DND-41 (cell line): ENCODE measurements around the gene BCAP29.

Experiments used
- EZH2 ChIP-seq: IDR thresholded peaks from 3 replicates; pipeline ENCODE4 v1.6.1; 2012; ENCODE audit warnings: borderline replicate concordance, low read depth, mild to moderate bottlenecking, moderate library complexity, low read length, inconsistent platforms; ENCODE audit not compliant: severe bottlenecking
- TF ChIP-seq, protein P1 (sequence below): IDR thresholded peaks from 2 replicates; pipeline ENCODE4 v1.5.1; 2012; ENCODE audit warnings: borderline replicate concordance, low read length, moderate library complexity, mild to moderate bottlenecking; ENCODE audit not compliant: poor library complexity, severe bottlenecking; ENCODE audit errors: extremely low read depth

DNA sequence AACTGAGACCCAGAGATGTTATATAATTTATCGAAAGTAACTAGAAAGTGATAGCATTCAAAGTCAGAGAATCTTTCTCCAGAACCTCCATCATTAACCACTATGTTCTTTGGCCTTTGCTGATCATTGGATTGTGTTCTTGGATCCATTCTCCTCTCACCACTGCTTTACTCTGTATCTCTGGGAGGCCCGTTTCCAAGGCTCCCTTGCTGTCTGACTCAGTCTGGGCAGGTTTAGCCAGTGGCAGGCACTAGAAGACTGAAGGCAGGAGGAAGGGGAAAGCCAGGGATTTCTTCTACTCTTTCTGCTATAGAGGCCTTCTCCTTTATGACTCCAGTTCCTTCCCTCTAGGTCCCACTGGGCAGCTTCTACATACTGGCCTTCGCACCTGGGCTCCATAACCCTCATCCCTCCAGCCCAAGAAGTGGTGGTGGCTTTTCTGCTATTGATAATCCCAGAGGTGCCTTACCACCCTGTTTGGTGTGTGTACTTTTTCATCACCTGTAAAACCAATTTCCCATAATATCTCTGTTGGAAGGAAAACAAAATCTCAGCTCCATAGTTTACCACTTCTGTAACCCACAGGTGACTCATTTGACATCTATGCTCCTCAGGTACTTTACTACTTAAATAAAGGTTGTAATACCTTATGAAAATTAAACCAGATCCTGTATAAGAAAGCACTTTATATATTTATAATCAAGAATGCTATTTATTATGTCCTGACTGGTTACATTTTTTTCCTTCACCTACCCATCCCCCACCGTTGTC lies 36.0 kb downstream of the BCAP29 start:
- no peak for TF ChIP-seq EZH2
- TF ChIP-seq, protein P1, sequence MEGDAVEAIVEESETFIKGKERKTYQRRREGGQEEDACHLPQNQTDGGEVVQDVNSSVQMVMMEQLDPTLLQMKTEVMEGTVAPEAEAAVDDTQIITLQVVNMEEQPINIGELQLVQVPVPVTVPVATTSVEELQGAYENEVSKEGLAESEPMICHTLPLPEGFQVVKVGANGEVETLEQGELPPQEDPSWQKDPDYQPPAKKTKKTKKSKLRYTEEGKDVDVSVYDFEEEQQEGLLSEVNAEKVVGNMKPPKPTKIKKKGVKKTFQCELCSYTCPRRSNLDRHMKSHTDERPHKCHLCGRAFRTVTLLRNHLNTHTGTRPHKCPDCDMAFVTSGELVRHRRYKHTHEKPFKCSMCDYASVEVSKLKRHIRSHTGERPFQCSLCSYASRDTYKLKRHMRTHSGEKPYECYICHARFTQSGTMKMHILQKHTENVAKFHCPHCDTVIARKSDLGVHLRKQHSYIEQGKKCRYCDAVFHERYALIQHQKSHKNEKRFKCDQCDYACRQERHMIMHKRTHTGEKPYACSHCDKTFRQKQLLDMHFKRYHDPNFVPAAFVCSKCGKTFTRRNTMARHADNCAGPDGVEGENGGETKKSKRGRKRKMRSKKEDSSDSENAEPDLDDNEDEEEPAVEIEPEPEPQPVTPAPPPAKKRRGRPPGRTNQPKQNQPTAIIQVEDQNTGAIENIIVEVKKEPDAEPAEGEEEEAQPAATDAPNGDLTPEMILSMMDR: no peak
